Uterus (tissue), 2 donors: ENCODE results near the gene SMG7.

Experiments used
- POLR2A ChIP-seq, 2 donors: fragments of 450-650 bp; IDR thresholded peaks; one replicate each; pipeline ENCODE4 v1.6.1; 2016; ENCODE audit warnings: antibody characterized with exemption in 2 of 2, mild to moderate bottlenecking in 1 of 2, moderate library complexity in 1 of 2
- TF ChIP-seq, protein P1 (sequence below), 4 experiments: fragments of 200-600 bp in 2 of 4; fragments of 450-650 bp in 2 of 4; sonication (generic) in 2 of 4; IDR thresholded peaks; one replicate each; pipeline ENCODE4 v1.5.1; 2016 to 2019; ENCODE audit warnings: antibody characterized with exemption in 4 of 4, mild to moderate bottlenecking in 2 of 4, moderate library complexity in 1 of 4

- TF ChIP-seq, protein P1, sequence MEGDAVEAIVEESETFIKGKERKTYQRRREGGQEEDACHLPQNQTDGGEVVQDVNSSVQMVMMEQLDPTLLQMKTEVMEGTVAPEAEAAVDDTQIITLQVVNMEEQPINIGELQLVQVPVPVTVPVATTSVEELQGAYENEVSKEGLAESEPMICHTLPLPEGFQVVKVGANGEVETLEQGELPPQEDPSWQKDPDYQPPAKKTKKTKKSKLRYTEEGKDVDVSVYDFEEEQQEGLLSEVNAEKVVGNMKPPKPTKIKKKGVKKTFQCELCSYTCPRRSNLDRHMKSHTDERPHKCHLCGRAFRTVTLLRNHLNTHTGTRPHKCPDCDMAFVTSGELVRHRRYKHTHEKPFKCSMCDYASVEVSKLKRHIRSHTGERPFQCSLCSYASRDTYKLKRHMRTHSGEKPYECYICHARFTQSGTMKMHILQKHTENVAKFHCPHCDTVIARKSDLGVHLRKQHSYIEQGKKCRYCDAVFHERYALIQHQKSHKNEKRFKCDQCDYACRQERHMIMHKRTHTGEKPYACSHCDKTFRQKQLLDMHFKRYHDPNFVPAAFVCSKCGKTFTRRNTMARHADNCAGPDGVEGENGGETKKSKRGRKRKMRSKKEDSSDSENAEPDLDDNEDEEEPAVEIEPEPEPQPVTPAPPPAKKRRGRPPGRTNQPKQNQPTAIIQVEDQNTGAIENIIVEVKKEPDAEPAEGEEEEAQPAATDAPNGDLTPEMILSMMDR (IDR thresholded peaks at IDR 0.05): no peak
- no peak for TF ChIP-seq POLR2A (IDR thresholded peaks at IDR 0.05)
Observed at GRCh38 chr1:183600634-183601033, 128.3 kb downstream of the SMG7 start.
